ENCODE data around the gene UGT1A7.
"Not testable (repeated sequence)": the region's sequence is repeated elsewhere in the genome, so short reads cannot be mapped to it uniquely, and the experiment has no call there.

Gene UGT1A7

GRCh38 chr2:233684640-233685039 lies 2.9 kb downstream of the UGT1A7 start:
- no peak for DNase-seq

- no peak for DNase-seq
Observed at GRCh38 chr2:233686928-233687327, 5.2 kb downstream of the UGT1A7 start.

- no peak for DNase-seq
Observed at GRCh38 chr2:233688341-233688740, 6.6 kb downstream of the UGT1A7 start.

- DNase-seq = no peak
Observed at GRCh38 chr2:233689031-233689430, 7.3 kb downstream of the UGT1A7 start.

- DNase-seq = no peak
Observed at GRCh38 chr2:233689501-233689900, 7.8 kb downstream of the UGT1A7 start.

- DNase-seq = no peak
Observed at GRCh38 chr2:233690444-233690843, 8.7 kb downstream of the UGT1A7 start.

GRCh38 chr2:233691443-233692433 lies 10.0 kb downstream of the UGT1A7 start:
- no peak for DNase-seq

- no peak for DNase-seq
Observed at GRCh38 chr2:233692648-233693047, 10.9 kb downstream of the UGT1A7 start, which contains the start of gene UGT1A6. UGT1A6 (plus strand) TSS chr2:233692890; CDS start chr2:233693005, 115 bp downstream.

- DNase-seq = no peak
Observed at GRCh38 chr2:233693963-233694362, 12.3 kb downstream of the UGT1A7 start.

GRCh38 chr2:233698740-233699139 lies 17.0 kb downstream of the UGT1A7 start:
- no peak for DNase-seq

- DNase-seq = no peak
Observed at GRCh38 chr2:233699424-233700027, 17.8 kb downstream of the UGT1A7 start.

GRCh38 chr2:233700028-233700635 lies 18.4 kb downstream of the UGT1A7 start:
- no peak for DNase-seq

GRCh38 chr2:233700842-233701241 lies 19.1 kb downstream of the UGT1A7 start:
- DNase-seq = not testable (repeated sequence)

- DNase-seq = no peak
Observed at GRCh38 chr2:233702238-233702637, 20.5 kb downstream of the UGT1A7 start.

GRCh38 chr2:233705911-233706506 lies 24.3 kb downstream of the UGT1A7 start:
- no peak for DNase-seq

- no peak for DNase-seq
Observed at GRCh38 chr2:233706720-233707119, 25.0 kb downstream of the UGT1A7 start.

GRCh38 chr2:233707940-233708644 lies 26.4 kb downstream of the UGT1A7 start:
- DNase-seq = no peak

- DNase-seq = no peak
Observed at GRCh38 chr2:233708942-233709341, 27.2 kb downstream of the UGT1A7 start.

- DNase-seq = peak; percentile 70 to 72
Observed at GRCh38 chr2:233711312-233712008, 29.8 kb downstream of the UGT1A7 start.

GRCh38 chr2:233712611-233713261 lies 31.0 kb downstream of the UGT1A7 start, which contains the start of gene UGT1A5:
UGT1A5 (plus strand) TSS chr2:233712907; CDS start chr2:233712992, 85 bp downstream.
- no peak for DNase-seq

- no peak for DNase-seq
Observed at GRCh38 chr2:233713262-233713615, 31.5 kb downstream of the UGT1A7 start.

Data from stimulated activated CD4-positive, alpha-beta T cell treated with anti-CD3 and anti-CD28 coated beads, Interleukin-2, amount 100 ng/mL, for 48 hours (primary cell).